Rectal smooth muscle tissue (tissue), 1 donor: ENCODE results near the gene PROCA1.
A peak's percentile ranks its signal among the peaks of the same experiment; 100 is the strongest.

Experiments used
- H3K27ac ChIP-seq: one replicate; pipeline ENCODE4 v1.7.0; 2013; ENCODE audit warnings: low read depth, low read length, inconsistent platforms
- H3K27me3 ChIP-seq: one replicate; pipeline ENCODE4 v1.7.0; 2013; ENCODE audit warnings: low read length; ENCODE audit not compliant: control insufficient read depth, insufficient read depth
- H3K36me3 ChIP-seq: one replicate; pipeline ENCODE4 v1.7.0; 2013; ENCODE audit warnings: low read length; ENCODE audit not compliant: control insufficient read depth, insufficient read depth
- H3K4me1 ChIP-seq: one replicate; pipeline ENCODE4 v1.7.0; 2013; ENCODE audit warnings: low read length; ENCODE audit not compliant: control insufficient read depth, insufficient read depth
- H3K4me3 ChIP-seq: one replicate; pipeline ENCODE4 v1.7.0; 2013; ENCODE audit warnings: low read length
- H3K9ac ChIP-seq: one replicate; pipeline ENCODE4 v1.7.0; 2013; ENCODE audit warnings: low read length

The PROCA1 gene

GRCh38 chr17:28711723-28712031 is at the start of gene PROCA1:
Gene PROCA1, minus strand, starts transcription at chr17:28711888. Its CDS starts 228 bp downstream, at chr17:28711660.
- H3K9ac ChIP-seq = peak within 1 kb of the TSS; percentile 76
- peaks cover 5% of the 10 kb centered on the region for H3K4me1 ChIP-seq
- H3K27me3 ChIP-seq = no peaks in the 10 kb centered on the region
- H3K27ac ChIP-seq = peak within 1 kb of the TSS; percentile 85
- peak within 1 kb of the TSS; percentile 78 for H3K4me3 ChIP-seq
- peaks cover 9% of the 10 kb centered on the region for H3K36me3 ChIP-seq

GRCh38 chr17:28760601-28761562 is 49.2 kb upstream of the PROCA1 start:
- no peaks in the 10 kb centered on the region for H3K27me3 ChIP-seq
- H3K9ac ChIP-seq = no peak overlapping the region
- H3K36me3 ChIP-seq = peaks cover 22% of the 10 kb centered on the region
- H3K4me1 ChIP-seq = no peaks in the 10 kb centered on the region
- no peak overlapping the region for H3K27ac ChIP-seq
- no peak overlapping the region for H3K4me3 ChIP-seq

GRCh38 chr17:28759256-28759865 is 47.7 kb upstream of the PROCA1 start:
- H3K27ac ChIP-seq = no peak overlapping the region
- H3K4me1 ChIP-seq = no peaks in the 10 kb centered on the region
- peaks cover 19% of the 10 kb centered on the region for H3K36me3 ChIP-seq
- H3K27me3 ChIP-seq = no peaks in the 10 kb centered on the region
- no peak overlapping the region for H3K9ac ChIP-seq
- H3K4me3 ChIP-seq = no peak overlapping the region

GRCh38 chr17:28758411-28759121 is 46.9 kb upstream of the PROCA1 start:
- peaks cover 19% of the 10 kb centered on the region for H3K36me3 ChIP-seq
- no peaks in the 10 kb centered on the region for H3K27me3 ChIP-seq
- no peaks in the 10 kb centered on the region for H3K4me1 ChIP-seq
- H3K9ac ChIP-seq = no peak overlapping the region
- H3K27ac ChIP-seq = no peak overlapping the region
- no peak overlapping the region for H3K4me3 ChIP-seq

- Histone ChIP-seq H3K4me1 (no peaks in the 10 kb centered on the region), H3K27ac (no peak overlapping the region), H3K27me3 (no peaks in the 10 kb centered on the region), H3K4me3 (no peak overlapping the region), H3K36me3 (peaks cover 23% of the 10 kb centered on the region), H3K9ac (no peak overlapping the region)
Measured at GRCh38 chr17:28756049-28756804, 44.5 kb upstream of the PROCA1 start.

GRCh38 chr17:28755486-28755885 is 43.8 kb upstream of the PROCA1 start:
- H3K36me3 ChIP-seq = peaks cover 25% of the 10 kb centered on the region
- no peak overlapping the region for H3K4me3 ChIP-seq
- H3K4me1 ChIP-seq = no peaks in the 10 kb centered on the region
- no peak overlapping the region for H3K9ac ChIP-seq
- H3K27ac ChIP-seq = no peak overlapping the region
- no peaks in the 10 kb centered on the region for H3K27me3 ChIP-seq

- H3K27me3 ChIP-seq = no peaks in the 10 kb centered on the region
- H3K4me1 ChIP-seq = no peaks in the 10 kb centered on the region
- no peak overlapping the region for H3K9ac ChIP-seq
- H3K4me3 ChIP-seq = no peak overlapping the region
- H3K27ac ChIP-seq = no peak overlapping the region
- peaks cover 29% of the 10 kb centered on the region for H3K36me3 ChIP-seq
Measured at GRCh38 chr17:28751600-28752366, 40.1 kb upstream of the PROCA1 start.

GRCh38 chr17:28750178-28751047 is 38.7 kb upstream of the PROCA1 start:
- no peak overlapping the region for H3K27ac ChIP-seq
- H3K4me1 ChIP-seq = peaks cover 2% of the 10 kb centered on the region
- H3K27me3 ChIP-seq = no peaks in the 10 kb centered on the region
- peaks cover 29% of the 10 kb centered on the region for H3K36me3 ChIP-seq
- H3K4me3 ChIP-seq = no peak overlapping the region
- no peak overlapping the region for H3K9ac ChIP-seq

GRCh38 chr17:28749516-28750177 is 38.0 kb upstream of the PROCA1 start:
- Histone ChIP-seq H3K27ac (no peak overlapping the region), H3K9ac (no peak overlapping the region), H3K4me3 (no peak overlapping the region), H3K4me1 (peaks cover 4% of the 10 kb centered on the region), H3K36me3 (peaks cover 29% of the 10 kb centered on the region), H3K27me3 (no peaks in the 10 kb centered on the region)

GRCh38 chr17:28748852-28749515 is 37.3 kb upstream of the PROCA1 start:
- Histone ChIP-seq H3K4me1 (peaks cover 8% of the 10 kb centered on the region), H3K36me3 (peaks cover 29% of the 10 kb centered on the region), H3K9ac (no peak overlapping the region), H3K4me3 (no peak overlapping the region), H3K27ac (no peak overlapping the region), H3K27me3 (no peaks in the 10 kb centered on the region)
